Stimulated activated CD4-positive, alpha-beta T cell treated with anti-CD3 and anti-CD28 coated beads, Interleukin-2, amount 100 ng/mL, for 24 hours (primary cell): ENCODE data around the gene BPIFB2.

Experiments
- DNase-seq, 2 donors: peaks; one replicate each; pipeline ENCODE4 v3.0.0-alpha.2; 2020

Gene BPIFB2

GRCh38 chr20:33008336-33009213 is 1.1 kb downstream of the BPIFB2 start:
- DNase-seq: no peak

- DNase-seq: no peak
Measured at GRCh38 chr20:33009214-33010132, 2.0 kb downstream of the BPIFB2 start.

GRCh38 chr20:33010133-33010504 is 2.6 kb downstream of the BPIFB2 start:
- DNase-seq: no peak

- DNase-seq: no peak
Measured at GRCh38 chr20:33010674-33011449, 3.4 kb downstream of the BPIFB2 start.

DNA sequence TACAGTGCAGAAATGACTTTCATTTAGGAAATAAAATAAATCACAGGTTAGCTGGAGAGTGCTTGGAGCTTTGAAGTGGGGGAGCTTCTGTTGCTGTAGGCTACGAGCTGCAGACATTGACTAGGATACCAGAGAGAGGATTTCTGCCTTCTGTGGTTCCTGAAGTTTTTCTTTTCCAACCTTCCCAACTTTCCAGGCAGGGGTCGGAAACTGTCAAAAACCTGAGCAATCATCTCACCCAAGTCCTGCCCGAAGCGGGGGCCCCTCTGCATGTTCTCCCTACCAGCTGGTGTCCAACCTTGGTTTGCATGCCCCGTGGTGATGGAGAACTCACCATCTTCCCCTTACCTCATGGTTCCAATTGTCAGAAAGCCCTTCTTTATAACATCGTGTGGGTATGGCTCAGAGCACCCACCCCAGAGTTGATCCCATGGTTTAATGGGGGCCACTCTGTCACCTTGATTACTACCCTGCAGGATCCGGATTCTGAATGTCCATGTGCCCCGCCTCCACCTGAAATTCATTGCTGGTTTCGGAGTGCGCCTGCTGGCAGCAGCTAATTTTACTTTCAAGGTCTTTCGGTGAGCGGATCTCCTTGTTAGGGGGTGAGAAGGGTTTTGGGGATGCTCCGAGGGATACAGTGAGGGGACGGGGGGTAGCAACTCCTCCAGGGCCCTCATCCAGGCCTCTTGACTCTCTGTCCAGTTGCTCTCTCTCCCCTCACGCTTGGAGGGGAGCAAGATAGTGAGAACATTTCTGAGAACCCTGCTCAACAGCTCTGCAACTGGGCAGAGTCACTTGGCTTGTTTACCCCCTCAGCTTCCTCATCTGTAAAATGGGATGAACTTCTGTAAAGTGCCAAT is 5.1 kb downstream of the BPIFB2 start:
- no peak for DNase-seq

GRCh38 chr20:33013701-33014326 is 6.3 kb downstream of the BPIFB2 start:
- DNase-seq: no peak

DNA sequence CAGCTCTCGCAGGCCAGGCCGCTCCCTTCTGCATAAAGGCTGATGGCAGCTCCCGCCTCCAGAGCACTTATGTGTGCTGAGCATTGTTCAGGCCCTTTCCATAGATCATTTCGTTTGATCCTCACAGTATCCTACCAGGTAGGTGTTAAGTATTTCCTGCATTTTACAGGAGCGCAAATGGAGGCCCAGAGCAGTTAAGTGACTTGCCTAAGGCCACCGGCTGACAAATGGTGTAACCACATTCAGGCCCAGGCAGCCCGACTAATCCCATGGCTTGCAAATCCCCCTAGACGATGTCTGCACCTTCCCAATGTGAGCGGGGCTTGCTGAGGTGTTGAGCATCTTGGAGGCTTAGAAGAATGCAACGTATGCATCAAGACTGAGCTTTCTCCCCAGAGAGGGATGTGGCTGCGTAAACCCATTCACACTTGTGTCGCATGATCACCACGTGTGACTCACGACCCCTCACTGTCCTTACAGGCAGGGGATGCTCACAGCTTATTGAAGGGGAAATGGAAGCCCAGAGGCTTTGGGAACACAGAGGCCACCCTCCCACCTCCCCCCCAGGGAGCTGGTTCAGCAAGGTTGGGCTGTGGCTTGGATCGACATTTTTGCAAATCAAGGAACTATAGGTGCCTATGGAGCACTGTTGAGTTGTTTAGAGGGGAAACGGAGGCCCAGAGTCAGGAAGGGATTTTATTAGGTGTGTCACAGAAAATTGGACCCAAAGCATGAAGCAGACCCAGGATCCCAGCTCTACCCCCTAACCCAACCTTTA is 7.0 kb downstream of the BPIFB2 start:
- DNase-seq: no peak

DNA sequence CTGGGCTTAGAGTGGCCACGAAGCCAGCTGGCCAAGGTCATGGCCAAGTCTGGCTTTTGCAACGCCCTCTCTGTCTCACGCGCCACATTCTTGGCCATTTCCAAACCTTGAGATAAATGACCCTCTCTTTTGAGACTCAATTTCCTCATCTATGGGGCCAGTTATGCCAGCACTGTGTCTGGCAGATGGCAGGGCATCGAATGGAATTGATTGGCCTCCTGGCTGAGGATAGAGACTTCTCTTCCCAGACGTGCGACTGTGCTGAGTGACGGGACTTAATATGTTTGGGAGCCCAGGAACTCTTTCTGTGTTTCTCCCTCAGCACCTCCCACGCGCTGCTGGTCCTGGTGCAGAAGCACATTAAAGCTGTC is 7.6 kb downstream of the BPIFB2 start:
- DNase-seq: no peak

DNA sequence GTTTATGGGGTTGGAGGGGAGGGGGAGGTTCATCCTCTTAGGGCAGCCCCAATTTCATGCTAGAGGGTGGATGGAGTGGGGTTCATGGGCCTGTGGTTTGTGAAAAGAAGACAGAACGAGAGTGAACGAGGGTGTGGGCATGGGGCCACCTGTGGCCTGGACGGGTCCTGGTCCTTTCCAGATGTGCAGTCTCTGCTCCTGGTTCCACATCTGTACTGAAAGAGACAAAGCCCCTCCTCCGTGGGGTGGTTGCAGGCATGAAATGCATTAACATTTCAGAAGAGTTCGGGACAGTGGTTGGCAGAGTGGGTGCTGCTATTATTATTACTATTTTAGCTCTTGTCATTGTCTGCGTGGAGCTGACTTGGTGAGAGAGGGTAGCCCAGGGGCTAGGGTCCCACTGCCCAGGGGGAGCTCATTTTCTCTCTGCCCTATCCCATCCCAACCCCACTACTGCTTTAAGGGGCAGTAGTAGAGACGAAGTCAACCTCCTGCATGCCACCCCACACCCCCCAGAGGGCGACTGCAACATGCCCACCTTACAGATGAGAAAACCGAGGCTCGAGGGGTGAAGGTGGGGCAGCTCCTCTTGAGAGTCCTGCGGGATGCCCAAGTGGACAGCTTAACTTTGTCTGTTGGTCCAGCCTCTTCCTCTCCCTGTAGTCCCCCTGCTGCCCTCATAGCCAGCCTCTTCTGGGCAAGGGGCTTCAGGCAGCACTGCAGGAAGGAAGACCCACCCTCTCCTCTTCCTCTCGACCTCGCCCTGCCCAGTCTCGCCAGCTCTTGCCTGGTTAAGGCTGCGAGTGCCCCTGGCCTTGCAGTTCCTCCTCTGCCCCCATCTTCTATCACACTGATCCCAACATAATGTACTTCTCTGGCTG is 8.4 kb downstream of the BPIFB2 start:
- DNase-seq: no peak

DNA sequence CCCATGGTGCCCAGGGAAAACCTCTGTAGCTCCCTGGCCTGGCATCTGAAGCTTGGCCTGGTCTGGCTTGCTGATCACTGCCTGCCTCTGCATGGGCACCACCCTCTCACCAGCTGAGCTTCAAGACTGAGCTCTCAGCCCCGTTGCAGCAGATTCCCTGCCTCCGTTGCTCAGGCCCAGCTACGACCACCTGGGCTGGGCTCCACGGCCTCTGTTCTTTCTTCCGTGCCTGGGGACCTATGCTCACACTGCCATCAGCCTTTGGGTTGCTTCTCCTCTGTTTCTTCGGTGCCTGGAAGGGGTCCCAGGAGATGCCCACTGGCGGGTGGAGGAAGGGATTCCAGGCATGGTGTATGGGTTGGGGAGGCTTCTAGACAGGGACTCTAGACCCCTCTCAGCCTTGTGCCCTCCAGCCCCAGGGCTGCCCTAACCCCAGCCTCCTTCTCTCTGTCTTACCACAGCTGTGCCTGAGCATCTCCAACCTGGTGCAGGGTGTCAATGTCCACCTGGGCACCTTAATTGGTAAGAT is 9.1 kb downstream of the BPIFB2 start:
- no peak for DNase-seq

DNA sequence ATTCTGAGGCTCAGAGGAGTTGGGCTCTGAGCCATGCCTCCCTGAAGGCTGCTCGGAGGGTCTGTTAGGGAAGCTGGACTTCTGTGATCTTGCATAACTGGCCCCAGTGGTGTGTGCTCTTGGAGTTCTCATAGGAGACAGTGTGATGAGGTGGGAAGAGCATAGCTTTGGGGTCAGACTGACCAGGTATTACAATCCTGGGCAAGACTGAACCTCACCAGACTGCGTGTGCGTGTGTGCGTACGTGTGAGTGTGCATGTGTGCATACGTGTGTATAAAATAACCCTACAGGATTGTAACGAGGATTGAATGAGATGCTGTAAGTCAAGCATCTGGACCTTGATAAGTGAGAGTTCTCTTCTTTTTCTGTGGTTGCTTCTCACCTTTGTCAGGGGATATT is 10.0 kb downstream of the BPIFB2 start:
- no peak for DNase-seq

DNA sequence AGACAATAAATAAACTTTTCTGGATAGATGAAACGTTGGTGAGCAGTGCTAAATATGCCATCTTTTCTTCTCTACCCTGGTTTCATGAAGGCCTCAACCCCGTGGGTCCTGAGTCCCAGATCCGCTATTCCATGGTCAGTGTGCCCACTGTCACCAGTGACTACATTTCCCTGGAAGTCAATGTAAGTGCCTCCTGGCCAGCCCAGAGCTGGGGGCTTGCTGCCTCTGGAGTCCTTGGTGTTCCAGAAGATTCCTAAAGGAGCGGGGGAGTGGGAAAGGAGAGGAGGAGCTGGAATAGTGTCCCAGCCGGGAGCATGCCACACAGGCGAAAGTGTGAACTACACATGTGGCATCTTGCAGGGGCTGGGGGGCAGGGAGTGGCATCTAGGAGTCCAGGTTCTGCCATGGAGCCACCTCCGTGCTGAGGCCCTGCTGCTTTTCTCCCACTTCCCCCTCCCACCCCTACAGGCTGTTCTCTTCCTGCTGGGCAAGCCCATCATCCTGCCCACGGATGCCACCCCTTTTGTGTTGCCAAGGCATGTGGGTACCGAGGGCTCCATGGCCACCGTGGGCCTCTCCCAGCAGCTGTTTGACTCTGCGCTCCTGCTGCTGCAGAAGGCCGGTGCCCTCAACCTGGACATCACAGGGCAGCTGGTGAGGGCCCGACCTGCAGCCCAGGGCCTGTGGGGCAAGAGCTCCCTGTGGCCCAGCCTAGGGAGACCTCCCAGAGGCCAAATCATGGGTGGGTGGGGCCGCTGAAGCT is 10.8 kb downstream of the BPIFB2 start:
- DNase-seq: no peak

GRCh38 chr20:33019465-33020277 is 12.2 kb downstream of the BPIFB2 start:
- DNase-seq: no peak

- DNase-seq: no peak
Measured at GRCh38 chr20:33020278-33021161, 13.0 kb downstream of the BPIFB2 start.

- no peak for DNase-seq
Measured at GRCh38 chr20:33021879-33022278, 14.4 kb downstream of the BPIFB2 start.

DNA sequence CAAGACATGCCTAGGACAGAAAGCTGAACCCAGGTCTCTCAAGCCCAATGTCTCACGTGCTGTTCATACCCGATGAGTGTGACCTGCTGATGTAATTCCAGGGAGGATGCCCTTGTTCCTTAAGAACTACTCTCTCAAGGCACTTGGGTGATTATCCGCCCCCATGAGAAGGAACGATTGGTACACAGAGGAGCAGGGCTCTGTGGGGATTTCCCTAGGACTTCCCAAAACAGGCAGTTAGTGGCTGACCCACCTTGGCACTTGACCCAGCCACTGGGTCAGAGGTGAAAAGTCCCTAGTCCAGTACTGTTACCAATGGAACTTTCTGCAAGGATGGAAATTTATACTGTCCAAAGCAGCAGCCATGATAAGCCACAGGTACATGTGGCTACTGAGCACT is 14.8 kb downstream of the BPIFB2 start:
- DNase-seq: no peak
